Loucy (cell line): ENCODE measurements around the gene SMIM11.
"Not testable (repeated sequence)": the region's sequence is repeated elsewhere in the genome, so short reads cannot be mapped to it uniquely, and the experiment has no call there.

Experiments
- CTCF ChIP-seq: fragments of 200-600 bp; sonication (generic); conservative IDR thresholded peaks from 2 replicates; pipeline ENCODE4 v1.5.1; 2014; ENCODE audit warnings: mild to moderate bottlenecking, antibody characterized with exemption, low read length
- EZH2phosphoT487 ChIP-seq: fragments of 200-600 bp; IDR thresholded peaks from 2 replicates; pipeline ENCODE4 v1.6.1; 2018; ENCODE audit warnings: antibody characterized with exemption, mild to moderate bottlenecking, moderate library complexity, borderline replicate concordance

- not testable (repeated sequence) for TF ChIP-seq CTCF, EZH2phosphoT487
These were observed 31.4 kb downstream of the SMIM11 start for GRCh38 chr21:34406676-34407075.
